HepG2 (cell line): ENCODE data around the gene EPS8L3. TPM values are rescaled to one million over a fixed set of nuclear protein-coding genes. Genes with fewer than 3 reads are reported as not detected.

Experiments used
- ARNT2 ChIP-seq: sonication (generic); formaldehyde crosslinking; IDR thresholded peaks from 2 replicates; pipeline ENCODE4 v1.8.0; 2022; ENCODE audit warnings: mild to moderate bottlenecking, low read depth, missing genetic modification reagents, moderate library complexity
- CHCHD3 ChIP-seq: sonication (generic); formaldehyde crosslinking; IDR thresholded peaks from 2 replicates; pipeline ENCODE4 v1.8.0; 2022; ENCODE audit warnings: mild to moderate bottlenecking, missing genetic modification reagents, moderate library complexity
- CREB3 ChIP-seq: sonication (generic); formaldehyde crosslinking; IDR thresholded peaks from 2 replicates; pipeline ENCODE4 v1.5.0; 2020; ENCODE audit warnings: missing genetic modification reagents
- GZF1 ChIP-seq: sonication (generic); formaldehyde crosslinking; IDR thresholded peaks from 2 replicates; pipeline ENCODE4 v1.5.1; 2020; ENCODE audit warnings: mild to moderate bottlenecking, missing genetic modification reagents
- IRF2 ChIP-seq: IDR thresholded peaks from 2 replicates; pipeline ENCODE4 v1.6.1; 2018; ENCODE audit warnings: missing genetic modification reagents, missing compliant biosample characterization
- KLF11 ChIP-seq: IDR thresholded peaks from 2 replicates; pipeline ENCODE4 v1.6.1; 2016; ENCODE audit warnings: missing compliant biosample characterization
- LRRFIP1 ChIP-seq: sonication (generic); formaldehyde crosslinking; conservative IDR thresholded peaks from 2 replicates; pipeline ENCODE4 v1.4.0; 2020; ENCODE audit warnings: missing genetic modification reagents
- MAF1 ChIP-seq: sonication (generic); formaldehyde crosslinking; IDR thresholded peaks from 2 replicates; pipeline ENCODE4 v1.5.0; 2020; ENCODE audit warnings: missing genetic modification reagents, borderline replicate concordance
- MIER3 ChIP-seq: IDR thresholded peaks from 2 replicates; pipeline ENCODE4 v1.6.1; 2016; ENCODE audit warnings: missing compliant biosample characterization, borderline replicate concordance
- MYNN ChIP-seq: sonication (generic); formaldehyde crosslinking; IDR thresholded peaks from 2 replicates; pipeline ENCODE4 v1.4.0; 2020; ENCODE audit warnings: mild to moderate bottlenecking, low read depth, missing genetic modification reagents
- MZF1 ChIP-seq: sonication (generic); formaldehyde crosslinking; IDR thresholded peaks from 2 replicates; pipeline ENCODE4 v1.8.1; 2023; ENCODE audit warnings: mild to moderate bottlenecking, missing genetic modification reagents, borderline replicate concordance
- RFX5 ChIP-seq: IDR thresholded peaks from 2 replicates; pipeline ENCODE4 v1.6.1; 2011; ENCODE audit warnings: low read depth, low read length, improper control_type of control experiment
- SRSF9 ChIP-seq: fragments of 200-400 bp; formaldehyde crosslinking; IDR thresholded peaks from 2 replicates; pipeline ENCODE4 v1.6.1; 2018; ENCODE audit warnings: borderline replicate concordance, mild to moderate bottlenecking, low read depth, low read length; ENCODE audit not compliant: insufficient read depth, poor library complexity, severe bottlenecking
- TSC22D2 ChIP-seq: sonication (generic); formaldehyde crosslinking; IDR thresholded peaks from 2 replicates; pipeline ENCODE4 v1.5.1; 2020; ENCODE audit warnings: missing genetic modification reagents, mild to moderate bottlenecking, borderline replicate concordance
- ZBTB43 ChIP-seq: sonication (generic); formaldehyde crosslinking; conservative IDR thresholded peaks from 2 replicates; pipeline ENCODE4 v1.4.0; 2020; ENCODE audit warnings: missing genetic modification reagents
- ZFAT ChIP-seq: sonication (generic); formaldehyde crosslinking; conservative IDR thresholded peaks from 2 replicates; pipeline ENCODE4 v1.8.1; 2023; ENCODE audit warnings: missing genetic modification reagents, inconsistent platforms
- ZMYM3 ChIP-seq: sonication (generic); formaldehyde crosslinking; IDR thresholded peaks from 2 replicates; pipeline ENCODE4 v1.5.1; 2020; ENCODE audit warnings: mild to moderate bottlenecking, missing genetic modification reagents
- ZMYM4 ChIP-seq: sonication (generic); formaldehyde crosslinking; IDR thresholded peaks from 2 replicates; pipeline ENCODE4 v1.8.1; 2023; ENCODE audit warnings: mild to moderate bottlenecking, missing genetic modification reagents
- ZNF232 ChIP-seq: sonication (generic); formaldehyde crosslinking; IDR thresholded peaks from 2 replicates; pipeline ENCODE4 v1.4.0; 2020; ENCODE audit warnings: missing genetic modification reagents, borderline replicate concordance
- ZNF234 ChIP-seq: sonication (generic); formaldehyde crosslinking; conservative IDR thresholded peaks from 2 replicates; pipeline ENCODE4 v1.5.1; 2020; ENCODE audit warnings: mild to moderate bottlenecking, missing genetic modification reagents
- ZNF354B ChIP-seq: sonication (generic); formaldehyde crosslinking; IDR thresholded peaks from 2 replicates; pipeline ENCODE4 v1.8.0; 2022; ENCODE audit warnings: mild to moderate bottlenecking, missing genetic modification reagents
- ZNF468 ChIP-seq: sonication (generic); formaldehyde crosslinking; IDR thresholded peaks from 2 replicates; pipeline ENCODE4 v1.8.0; 2022; ENCODE audit warnings: mild to moderate bottlenecking, moderate library complexity, missing genetic modification reagents
- ZNF7 ChIP-seq: IDR thresholded peaks from 2 replicates; pipeline ENCODE4 v1.6.1; 2016; ENCODE audit warnings: missing biosample characterization, missing genetic modification reagents
- ZNF768 ChIP-seq: sonication (generic); formaldehyde crosslinking; IDR thresholded peaks from 2 replicates; pipeline ENCODE4 v1.4.0; 2020; ENCODE audit warnings: missing genetic modification reagents
- polyA plus RNA-seq, 8 experiments: library from polyadenylated mRNA; depleted of rRNA in 3 of 8; stranded (reverse) in 7 of 8; unstranded in 1 of 8; fragments of >200 nt; fragmentation: Illumina TruSeq in 4 of 8; extraction: Trizol in 4 of 8; gene quantifications; 2 replicates each; pipeline versions ENCODE4 v1.2.1 to v1.2.3, GENCODE V29; 2011 to 2016; ENCODE audit warnings: low read depth in 4 of 8, missing spikeins in 1 of 8, mixed read lengths in 1 of 8; ENCODE audit not compliant: insufficient read depth in 1 of 8
- total RNA-seq, 5 experiments: library from RNA; depleted of rRNA; stranded (reverse); fragments of >200 nt; fragmentation: Illumina TruSeq; extraction: Trizol; gene quantifications; 2 replicates each; pipeline ENCODE4 v1.2.3, GENCODE V29; 2016; ENCODE audit warnings: low read depth in 1 of 5
- TF ChIP-seq, protein P1 (sequence below): sonication (generic); formaldehyde crosslinking; IDR thresholded peaks from 2 replicates; pipeline ENCODE4 v1.5.0; 2020; ENCODE audit warnings: missing genetic modification reagents

Gene EPS8L3
- total and polyA plus RNA-seq, 2 of the 13 experiments (the other 11 are each of a cell fraction or from before 2014, with no cell fraction given), result 18.2 to 106 TPM

GRCh38 chr1:109773203-109773899 lies 9.6 kb upstream of the EPS8L3 start (continued):
- TF ChIP-seq ZBTB43 (CRISPR knock-in tag), result no peak
- TF ChIP-seq ARNT2 (CRISPR knock-in tag), result no peak
- no peak for TF ChIP-seq MYNN (CRISPR knock-in tag)
- no peak; the same call in 1 of the 2 replicates for TF ChIP-seq TSC22D2 (CRISPR knock-in tag)
- TF ChIP-seq ZMYM4 (CRISPR knock-in tag), result peak; percentile 18; the same call in 1 of the 2 replicates
- no peak for TF ChIP-seq CHCHD3 (CRISPR knock-in tag)
- TF ChIP-seq ZNF7 (CRISPR knock-in tag), result no peak
- no peak for TF ChIP-seq ZNF354B (CRISPR knock-in tag)
- no peak for TF ChIP-seq SRSF9
- TF ChIP-seq CREB3 (CRISPR knock-in tag), result no peak
- 0 out of 2 replicates have a peak, but pooled peaks have one; percentile 60 for TF ChIP-seq IRF2 (CRISPR knock-in tag)
- TF ChIP-seq ZNF234 (CRISPR knock-in tag), result no peak
- no peak for TF ChIP-seq ZMYM3
- TF ChIP-seq GZF1 (CRISPR knock-in tag), result no peak
- TF ChIP-seq ZFAT (CRISPR knock-in tag), result no peak
- no peak for TF ChIP-seq MAF1
- 0 out of 2 replicates have a peak, but pooled peaks have one; percentile 53 for TF ChIP-seq ZNF232 (CRISPR knock-in tag)
- no peak for TF ChIP-seq KLF11 (CRISPR knock-in tag)
- no peak for TF ChIP-seq ZNF468 (CRISPR knock-in tag)
- TF ChIP-seq MIER3 (CRISPR knock-in tag), result 0 out of 2 replicates have a peak, but pooled peaks have one; percentile 42
- TF ChIP-seq MZF1, result no peak
- no peak for TF ChIP-seq RFX5
- TF ChIP-seq, protein P1, sequence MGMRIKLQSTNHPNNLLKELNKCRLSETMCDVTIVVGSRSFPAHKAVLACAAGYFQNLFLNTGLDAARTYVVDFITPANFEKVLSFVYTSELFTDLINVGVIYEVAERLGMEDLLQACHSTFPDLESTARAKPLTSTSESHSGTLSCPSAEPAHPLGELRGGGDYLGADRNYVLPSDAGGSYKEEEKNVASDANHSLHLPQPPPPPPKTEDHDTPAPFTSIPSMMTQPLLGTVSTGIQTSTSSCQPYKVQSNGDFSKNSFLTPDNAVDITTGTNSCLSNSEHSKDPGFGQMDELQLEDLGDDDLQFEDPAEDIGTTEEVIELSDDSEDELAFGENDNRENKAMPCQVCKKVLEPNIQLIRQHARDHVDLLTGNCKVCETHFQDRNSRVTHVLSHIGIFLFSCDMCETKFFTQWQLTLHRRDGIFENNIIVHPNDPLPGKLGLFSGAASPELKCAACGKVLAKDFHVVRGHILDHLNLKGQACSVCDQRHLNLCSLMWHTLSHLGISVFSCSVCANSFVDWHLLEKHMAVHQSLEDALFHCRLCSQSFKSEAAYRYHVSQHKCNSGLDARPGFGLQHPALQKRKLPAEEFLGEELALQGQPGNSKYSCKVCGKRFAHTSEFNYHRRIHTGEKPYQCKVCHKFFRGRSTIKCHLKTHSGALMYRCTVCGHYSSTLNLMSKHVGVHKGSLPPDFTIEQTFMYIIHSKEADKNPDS, result no peak
- TF ChIP-seq LRRFIP1, result no peak
- no peak for TF ChIP-seq ZNF768 (CRISPR knock-in tag)
